GM10847 (cell line): ENCODE results near the gene TCFL5.

Experiments
- POLR2A ChIP-seq: IDR thresholded peaks from 2 replicates; pipeline ENCODE4 v1.6.1; 2011; ENCODE audit not compliant: insufficient read length; ENCODE audit errors: extremely low read depth

The TCFL5 gene

GRCh38 chr20:62811320-62811719, 50.3 kb downstream of the TCFL5 start:
- no peak for TF ChIP-seq POLR2A

- TF ChIP-seq POLR2A: no peak
Measured at GRCh38 chr20:62809530-62810428, 51.8 kb downstream of the TCFL5 start.

DNA sequence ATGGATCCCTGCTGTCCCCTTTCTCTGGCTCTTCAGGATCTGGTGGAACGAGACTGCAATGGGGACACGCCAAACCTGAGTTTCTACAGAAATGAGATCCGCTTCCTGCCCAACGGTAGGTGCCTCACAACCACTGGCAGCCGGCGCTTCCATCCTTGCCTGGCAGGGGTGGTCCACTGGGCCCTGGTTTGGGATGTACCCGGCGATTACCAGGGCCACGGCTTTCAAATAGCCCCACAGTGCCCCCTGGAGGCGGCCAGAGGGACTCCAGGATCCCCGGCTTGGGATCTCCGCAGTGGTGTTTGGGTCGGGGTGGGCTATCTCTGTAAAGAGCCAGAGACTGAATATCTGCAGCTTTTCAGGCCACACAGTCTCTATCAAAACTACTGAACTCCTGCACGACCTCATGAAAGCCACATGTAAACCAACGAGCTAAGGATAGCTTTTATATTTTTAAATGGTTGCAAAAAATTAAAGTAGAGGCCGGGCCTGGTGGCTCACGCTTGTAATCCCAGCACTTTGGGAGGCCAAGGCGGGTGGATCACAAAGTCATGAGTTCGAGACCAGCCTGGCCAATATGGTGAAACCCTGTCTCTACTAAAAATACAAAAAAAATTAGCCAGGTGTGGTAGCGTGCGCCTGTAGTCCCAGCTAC, 53.3 kb downstream of the TCFL5 start:
- no peak for TF ChIP-seq POLR2A

- no peak for TF ChIP-seq POLR2A
Measured at GRCh38 chr20:62807444-62808210, 54.0 kb downstream of the TCFL5 start.

GRCh38 chr20:62806383-62807050, 55.1 kb downstream of the TCFL5 start:
- no peak for TF ChIP-seq POLR2A

DNA sequence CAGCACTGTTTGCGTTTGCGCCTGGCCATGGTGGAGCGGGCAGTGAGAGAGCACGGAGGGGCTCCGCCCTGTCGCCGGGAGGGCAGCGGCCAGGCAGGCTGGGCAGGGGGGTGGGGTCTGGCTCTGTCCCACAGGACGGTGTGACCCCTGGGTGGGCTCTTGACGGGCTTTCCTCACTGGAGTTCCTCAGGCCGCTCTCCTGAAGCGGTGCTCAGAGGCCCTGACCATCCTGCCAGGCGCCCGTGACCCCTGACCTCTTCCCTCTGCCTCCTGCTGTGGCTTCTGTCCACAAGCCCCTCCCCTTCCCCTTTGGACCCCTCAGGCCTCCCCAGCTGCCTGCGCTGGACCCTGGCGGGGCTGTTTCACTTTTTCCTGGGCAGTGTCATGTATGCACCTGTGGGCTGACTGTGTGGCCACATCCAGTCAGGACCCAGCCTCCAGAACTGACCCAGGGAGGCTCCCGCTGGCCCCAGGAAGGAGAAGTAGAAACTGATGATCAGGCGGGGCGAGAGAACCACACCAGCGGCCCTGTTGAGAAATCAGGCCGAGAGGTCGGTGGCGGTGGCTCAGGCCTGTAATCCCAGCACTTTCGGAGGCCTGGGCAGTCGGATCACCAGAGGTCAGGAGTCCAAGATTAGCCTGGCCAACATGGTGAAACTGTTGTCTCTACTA, 55.8 kb downstream of the TCFL5 start:
- TF ChIP-seq POLR2A: no peak

- TF ChIP-seq POLR2A: no peak
Measured at GRCh38 chr20:62805155-62805710, 56.4 kb downstream of the TCFL5 start.

DNA sequence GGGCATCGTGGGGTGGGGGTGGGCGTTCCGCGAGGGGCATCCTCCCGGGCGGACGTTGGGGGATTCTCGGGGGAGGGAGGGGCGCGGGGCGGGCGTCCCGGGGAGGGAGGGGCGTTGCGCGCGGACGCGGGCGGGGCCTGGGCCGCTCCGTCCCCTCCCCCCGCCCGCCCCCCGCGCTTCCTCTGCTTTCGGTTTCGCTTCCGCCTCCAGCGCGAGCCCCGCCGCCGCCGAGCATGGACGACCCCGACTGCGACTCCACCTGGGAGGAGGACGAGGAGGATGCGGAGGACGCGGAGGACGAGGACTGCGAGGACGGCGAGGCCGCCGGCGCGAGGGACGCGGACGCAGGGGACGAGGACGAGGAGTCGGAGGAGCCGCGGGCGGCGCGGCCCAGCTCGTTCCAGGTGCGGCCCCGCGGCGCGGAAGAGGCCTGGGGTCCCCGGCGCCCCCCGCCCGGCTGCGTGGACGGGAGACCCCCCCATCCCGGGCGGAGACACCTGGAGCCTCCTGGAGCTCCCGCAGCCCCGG, 56.9 kb downstream of the TCFL5 start, which contains the start of gene OGFR:
TSS of gene OGFR (plus strand) at position 209 of the 528 bp plus-strand sequence. CDS start at position 234, 25 bp downstream.
- TF ChIP-seq POLR2A: peak; percentile 69

GRCh38 chr20:62804021-62804626, 57.5 kb downstream of the TCFL5 start:
- TF ChIP-seq POLR2A: no peak

DNA sequence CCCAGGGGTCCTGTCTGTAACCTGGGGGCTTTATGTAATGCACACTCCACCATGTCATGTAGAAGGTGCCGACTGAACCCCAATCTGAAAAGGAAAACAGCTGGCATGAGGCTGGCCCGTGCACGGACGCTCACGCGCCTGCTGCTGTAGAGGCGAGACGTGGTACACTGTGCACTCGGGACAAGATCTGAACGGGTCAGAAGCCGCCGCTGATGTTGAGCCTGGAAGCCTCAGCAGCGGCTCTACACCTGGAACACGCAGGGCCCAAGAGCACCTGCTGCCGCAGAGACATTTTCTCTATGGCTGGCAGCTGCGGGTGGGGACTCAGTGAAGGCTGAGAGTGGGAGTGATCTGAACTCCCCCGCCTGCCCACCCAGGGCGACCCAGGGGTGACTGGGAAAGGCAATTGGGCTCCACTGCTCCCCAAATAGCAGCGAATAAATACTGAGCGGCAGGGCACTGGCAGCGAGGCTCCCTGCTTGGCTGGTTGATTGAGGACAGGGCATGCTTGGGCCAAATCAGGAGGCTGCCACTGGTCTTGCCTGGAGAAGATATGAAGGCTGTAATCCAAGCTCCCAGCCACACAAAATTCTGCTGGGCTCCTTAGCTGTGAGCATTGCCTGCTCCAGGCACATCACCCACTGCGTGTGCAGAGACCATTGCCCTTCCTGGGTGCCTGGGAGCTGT, 59.5 kb downstream of the TCFL5 start:
- TF ChIP-seq POLR2A: no peak

DNA sequence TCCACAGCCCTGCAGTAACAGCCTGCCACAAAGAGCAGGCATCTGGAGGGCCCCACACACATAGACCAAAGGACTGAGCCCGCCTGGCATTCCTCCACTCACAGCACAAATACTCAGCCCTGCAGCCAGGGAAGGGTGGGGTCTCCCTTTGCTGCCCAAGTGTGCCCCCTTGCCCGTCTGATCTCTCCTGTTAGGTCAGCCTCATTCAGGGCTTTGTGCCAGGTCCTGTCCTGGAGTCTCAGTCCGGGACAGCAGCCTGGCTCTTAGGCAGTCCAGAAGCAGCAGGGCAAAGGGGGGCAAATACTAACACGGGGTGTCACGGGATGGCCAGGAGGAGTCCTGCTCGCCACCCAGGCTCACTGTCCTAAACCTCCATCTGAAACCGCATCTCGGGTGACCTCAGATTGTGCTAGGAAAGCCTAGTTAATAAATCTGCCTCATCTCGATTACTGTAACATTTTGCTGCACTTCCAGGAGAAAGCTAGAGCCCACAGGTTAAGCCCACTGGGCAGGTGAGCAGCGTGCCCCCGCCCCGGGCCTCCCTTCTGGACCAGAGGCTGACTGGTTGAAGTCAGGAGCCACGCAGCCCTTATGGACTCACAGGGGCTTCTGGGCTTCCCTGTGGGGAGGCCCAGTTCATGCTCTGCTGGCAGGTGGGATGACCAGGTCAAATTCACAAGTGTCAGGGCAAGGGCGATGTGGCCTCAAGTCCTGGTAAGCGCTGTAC, 60.2 kb downstream of the TCFL5 start:
- TF ChIP-seq POLR2A: no peak
